ENCODE results near the gene DPY19L3. TPM values are rescaled to one million over a fixed set of nuclear protein-coding genes. Genes with fewer than 3 reads are reported as not detected.

DPY19L3 gene
- total RNA-seq, 4 donors from 2014 or later: 2.3 to 9.9 (median 7.5) TPM

GRCh38 chr19:32464279-32464678 lies 58.7 kb downstream of the DPY19L3 start:
- Histone ChIP-seq H3K4me3 (no peak overlapping the region), H3K27me3 (no peaks in the 10 kb centered on the region), H3K27ac (no peak overlapping the region), H3K4me1 (no peaks in the 10 kb centered on the region), H3K36me3 (no peaks in the 10 kb centered on the region), H3K9me3 (no peaks in the 10 kb centered on the region)
- TF ChIP-seq POLR2A (IDR thresholded peaks at IDR 0.05): no peak
- no peak for TF ChIP-seq CTCF (IDR thresholded peaks at IDR 0.05 in 4 of 5, conservative IDR thresholded peaks at IDR 0.05 in 1 of 5)
- DNase-seq (no peak), ATAC-seq (no peak)
- intact Hi-C loops (cut with DNase I; ENCODE audit: low total_unique reads) (no loop called here), in situ Hi-C loops (cut with MboI; ENCODE audit: low sequenced_read_pairs in 4 of 4) (no loop called here)

- ATAC-seq (no peak), DNase-seq (no peak)
- no peaks in the 10 kb centered on the region for H3K27me3 ChIP-seq
- TF ChIP-seq POLR2A (IDR thresholded peaks at IDR 0.05) (no peak), CTCF (IDR thresholded peaks at IDR 0.05 in 4 of 5, conservative IDR thresholded peaks at IDR 0.05 in 1 of 5) (no peak)
- in situ Hi-C loops (cut with MboI; ENCODE audit: low sequenced_read_pairs in 4 of 4) (no loop called here), intact Hi-C loops (cut with DNase I; ENCODE audit: low total_unique reads) (no loop called here)
- H3K9me3 ChIP-seq: no peaks in the 10 kb centered on the region
- H3K36me3 ChIP-seq: no peaks in the 10 kb centered on the region
- H3K4me3 ChIP-seq: no peak overlapping the region
- no peaks in the 10 kb centered on the region for H3K4me1 ChIP-seq
- H3K27ac ChIP-seq: no peak overlapping the region
These were observed 59.6 kb downstream of the DPY19L3 start for GRCh38 chr19:32465176-32465575.

- Histone ChIP-seq H3K4me1 (no peaks in the 10 kb centered on the region), H3K4me3 (no peak overlapping the region), H3K36me3 (no peaks in the 10 kb centered on the region), H3K9me3 (no peaks in the 10 kb centered on the region), H3K27me3 (no peaks in the 10 kb centered on the region), H3K27ac (no peak overlapping the region)
- DNase-seq (no peak), ATAC-seq (no peak)
- in situ Hi-C loops (cut with MboI; ENCODE audit: low sequenced_read_pairs in 4 of 4): no loop called here
- TF ChIP-seq POLR2A (IDR thresholded peaks at IDR 0.05) (no peak), CTCF (IDR thresholded peaks at IDR 0.05 in 4 of 5, conservative IDR thresholded peaks at IDR 0.05 in 1 of 5) (no peak)
- intact Hi-C loops (cut with DNase I; ENCODE audit: low total_unique reads): no loop called here
These were observed 64.2 kb downstream of the DPY19L3 start for GRCh38 chr19:32469795-32470194.

- Histone ChIP-seq H3K4me1 (no peaks in the 10 kb centered on the region), H3K27ac (no peak overlapping the region), H3K27me3 (no peaks in the 10 kb centered on the region), H3K36me3 (no peaks in the 10 kb centered on the region), H3K4me3 (no peak overlapping the region), H3K9me3 (no peaks in the 10 kb centered on the region)
- in situ Hi-C loops (cut with MboI; ENCODE audit: low sequenced_read_pairs in 4 of 4) (no loop called here), intact Hi-C loops (cut with DNase I; ENCODE audit: low total_unique reads) (no loop called here)
- ATAC-seq (no peak), DNase-seq (no peak)
- TF ChIP-seq CTCF (IDR thresholded peaks at IDR 0.05 in 4 of 5, conservative IDR thresholded peaks at IDR 0.05 in 1 of 5) (no peak), POLR2A (IDR thresholded peaks at IDR 0.05) (no peak)
These were observed 65.5 kb downstream of the DPY19L3 start for GRCh38 chr19:32471095-32471494.

- TF ChIP-seq POLR2A (IDR thresholded peaks at IDR 0.05) (no peak), CTCF (IDR thresholded peaks at IDR 0.05 in 4 of 5, conservative IDR thresholded peaks at IDR 0.05 in 1 of 5) (no peak)
- no peak overlapping the region for H3K27ac ChIP-seq
- H3K36me3 ChIP-seq: no peaks in the 10 kb centered on the region
- in situ Hi-C loops (cut with MboI; ENCODE audit: low sequenced_read_pairs in 4 of 4): no loop called here
- H3K9me3 ChIP-seq: no peaks in the 10 kb centered on the region
- ATAC-seq (no peak), DNase-seq (no peak)
- H3K4me1 ChIP-seq: no peaks in the 10 kb centered on the region
- intact Hi-C loops (cut with DNase I; ENCODE audit: low total_unique reads): no loop called here
- H3K27me3 ChIP-seq: no peaks in the 10 kb centered on the region
- no peak overlapping the region for H3K4me3 ChIP-seq
These were observed 66.2 kb downstream of the DPY19L3 start for GRCh38 chr19:32471811-32472210.
